Activated CD4-positive, CD25-positive, alpha-beta regulatory T cell (primary cell): ENCODE results near the gene CRPPA.

Experiments
- DNase-seq, 4 experiments: peaks; one replicate each; lab custom pipeline; 2025; lab: John Stamatoyannopoulos, UW

Gene CRPPA

DNA sequence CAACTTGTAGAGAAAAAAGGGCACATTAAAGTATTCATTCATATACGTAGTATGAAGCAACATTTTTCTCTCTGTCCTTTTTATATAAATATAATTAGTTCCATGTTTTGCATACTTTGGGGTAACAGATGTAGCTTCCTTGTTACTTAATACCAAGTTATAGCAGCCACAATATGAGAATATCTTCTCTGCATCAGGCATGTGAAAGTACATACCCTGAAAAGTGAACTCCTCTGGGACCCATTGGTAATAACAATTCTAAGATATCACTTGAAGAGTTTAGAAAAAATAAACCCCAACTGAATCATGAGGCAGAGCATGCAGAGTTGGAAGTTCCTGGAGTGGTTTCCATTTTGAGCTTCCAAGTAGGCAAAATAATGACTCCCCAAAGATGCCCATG lies 2.4 kb upstream of the CRPPA start:
- DNase-seq = no peak

DNA sequence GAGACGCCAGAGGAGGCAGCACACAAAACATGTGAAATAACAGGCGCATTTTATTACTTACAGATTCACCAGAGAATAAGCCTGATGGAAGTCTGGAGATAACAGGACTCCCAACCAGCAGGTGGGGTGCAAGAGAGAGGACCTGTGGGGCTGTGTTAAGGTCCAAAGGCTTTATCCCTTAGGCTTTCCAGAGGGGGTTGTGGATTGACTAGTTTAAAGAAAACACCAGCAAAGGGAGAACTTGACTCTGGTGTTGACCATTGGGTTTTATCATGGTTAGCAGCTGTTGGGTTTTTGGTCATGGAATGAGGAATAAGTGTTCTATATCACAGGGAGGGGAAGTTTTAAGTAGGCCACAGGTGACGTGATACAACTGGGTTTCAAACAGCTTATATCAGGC lies 1.6 kb upstream of the CRPPA start:
- DNase-seq = no peak

DNA sequence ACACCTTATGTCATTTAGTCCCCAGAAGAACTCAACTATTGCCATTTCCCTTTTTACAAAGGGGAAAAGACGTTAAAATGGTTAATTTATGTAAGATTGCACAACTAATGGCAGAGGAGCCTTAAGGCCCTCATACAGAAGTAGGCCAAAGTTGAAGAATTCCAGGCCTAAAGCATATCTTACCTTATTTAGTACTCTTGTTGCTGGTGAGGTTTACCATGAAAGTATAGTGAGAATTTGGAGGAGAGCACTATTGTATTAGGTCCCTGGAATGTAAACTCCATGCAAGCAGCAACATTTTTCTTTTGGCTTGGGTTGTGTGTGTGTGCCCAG lies 731 bp upstream of the CRPPA start:
- DNase-seq = no peak

DNA sequence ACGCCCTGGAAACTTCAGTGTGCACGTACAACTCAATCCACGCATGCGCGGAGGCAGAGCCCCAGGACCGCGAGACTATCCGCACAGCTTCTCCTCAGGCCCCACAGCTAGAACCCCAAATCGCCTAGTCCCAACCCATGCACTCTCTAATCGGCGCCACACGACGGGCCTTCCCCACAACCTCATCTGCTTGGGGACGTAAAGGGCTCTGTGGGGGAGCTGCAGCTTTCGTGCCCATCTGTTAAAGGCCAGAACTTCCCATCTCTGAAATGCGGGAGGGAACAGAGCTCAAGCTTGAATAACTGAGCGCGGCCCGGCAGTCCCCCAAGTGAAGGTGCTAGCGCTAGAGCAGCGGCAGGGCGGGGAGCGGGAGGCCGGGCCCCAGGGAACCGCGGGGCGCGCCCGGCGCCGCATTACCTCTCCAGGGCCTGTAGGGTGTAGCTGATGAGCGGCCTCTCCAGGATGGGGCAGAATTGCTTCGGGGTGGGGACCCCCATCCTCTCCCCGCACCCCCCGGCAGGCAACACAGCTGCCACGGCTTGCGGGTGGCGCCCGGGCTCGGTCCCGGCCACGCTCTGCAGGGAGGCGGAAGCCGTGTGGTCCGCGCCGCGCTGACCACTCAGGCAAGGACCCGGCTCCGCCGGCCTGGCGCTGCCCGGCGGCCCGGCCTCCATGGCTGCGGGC lies 547 bp downstream of the CRPPA start:
- peak; percentile 11 to 62 (median 42) for DNase-seq

DNA sequence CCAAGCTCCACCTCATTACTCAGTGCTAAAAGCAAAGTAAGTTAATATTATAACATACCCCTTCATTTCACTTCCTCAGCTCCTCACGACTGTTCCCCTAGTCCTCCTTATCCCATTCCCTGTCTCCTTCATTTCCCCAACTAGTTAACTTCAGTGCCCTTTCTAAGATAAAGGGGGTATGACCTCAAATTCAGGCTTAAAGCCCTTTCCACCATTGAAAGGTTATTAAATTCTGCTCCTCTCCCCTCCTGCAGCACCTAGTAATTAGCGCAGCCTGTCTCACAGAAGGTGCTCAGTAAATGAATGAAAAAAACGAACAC lies 1.0 kb downstream of the CRPPA start:
- DNase-seq = no peak

DNA sequence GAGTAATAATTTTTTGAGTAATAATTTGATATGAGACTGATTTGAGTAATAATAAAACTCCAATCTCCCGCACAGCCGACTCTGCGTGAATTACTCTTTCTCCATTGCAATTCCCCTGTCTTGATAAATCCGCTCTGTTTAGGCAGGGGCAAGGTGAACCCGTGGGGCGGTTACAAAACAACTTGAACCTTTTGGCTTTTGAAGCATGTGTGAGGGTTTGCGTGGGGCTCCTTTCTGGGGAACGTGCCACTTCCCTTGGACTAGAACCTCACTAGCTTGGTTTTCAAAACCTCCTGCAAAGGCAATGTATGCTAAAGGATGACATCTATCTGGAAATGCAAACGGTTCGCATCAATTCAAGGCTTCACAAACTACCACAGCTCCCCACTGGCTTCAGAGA lies 1.5 kb downstream of the CRPPA start:
- DNase-seq = no peak

DNA sequence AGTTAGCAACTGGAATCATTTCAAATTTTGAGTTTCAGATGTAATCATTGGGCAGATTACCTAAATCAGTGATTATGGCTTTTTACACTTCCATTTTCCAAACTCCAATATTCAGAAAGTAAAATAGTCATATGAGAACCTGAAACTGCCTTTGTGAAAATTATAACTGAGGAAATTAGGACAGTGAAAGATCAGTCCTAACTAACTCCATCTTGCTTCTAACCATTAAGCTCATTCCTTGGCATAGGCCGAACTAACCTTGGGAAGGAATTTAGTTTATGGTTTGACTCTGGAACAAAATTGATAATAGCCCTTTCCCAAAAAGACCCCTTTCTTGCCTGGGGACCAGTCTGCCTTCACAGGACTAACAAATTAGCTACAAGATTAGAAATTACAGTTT lies 2.2 kb downstream of the CRPPA start:
- no peak for DNase-seq

DNA sequence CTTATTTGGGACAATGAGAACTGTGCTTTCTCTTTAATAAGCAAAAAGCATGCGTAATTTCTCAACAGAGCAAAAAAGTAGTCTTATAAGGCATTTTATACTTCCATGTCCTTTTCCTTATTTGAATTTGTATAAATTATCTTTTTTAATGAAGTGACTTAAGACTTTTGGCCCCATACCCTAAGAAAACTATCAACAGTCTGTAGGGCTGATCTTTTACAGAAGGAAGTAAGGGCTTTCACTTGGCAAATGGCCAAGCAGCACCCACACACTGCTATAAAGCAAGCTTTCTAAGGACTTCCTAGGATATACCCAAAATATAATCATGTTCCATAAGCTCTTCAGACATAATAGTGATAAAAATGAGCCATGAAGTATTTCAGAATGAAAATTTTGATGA lies 3.4 kb downstream of the CRPPA start:
- no peak for DNase-seq

DNA sequence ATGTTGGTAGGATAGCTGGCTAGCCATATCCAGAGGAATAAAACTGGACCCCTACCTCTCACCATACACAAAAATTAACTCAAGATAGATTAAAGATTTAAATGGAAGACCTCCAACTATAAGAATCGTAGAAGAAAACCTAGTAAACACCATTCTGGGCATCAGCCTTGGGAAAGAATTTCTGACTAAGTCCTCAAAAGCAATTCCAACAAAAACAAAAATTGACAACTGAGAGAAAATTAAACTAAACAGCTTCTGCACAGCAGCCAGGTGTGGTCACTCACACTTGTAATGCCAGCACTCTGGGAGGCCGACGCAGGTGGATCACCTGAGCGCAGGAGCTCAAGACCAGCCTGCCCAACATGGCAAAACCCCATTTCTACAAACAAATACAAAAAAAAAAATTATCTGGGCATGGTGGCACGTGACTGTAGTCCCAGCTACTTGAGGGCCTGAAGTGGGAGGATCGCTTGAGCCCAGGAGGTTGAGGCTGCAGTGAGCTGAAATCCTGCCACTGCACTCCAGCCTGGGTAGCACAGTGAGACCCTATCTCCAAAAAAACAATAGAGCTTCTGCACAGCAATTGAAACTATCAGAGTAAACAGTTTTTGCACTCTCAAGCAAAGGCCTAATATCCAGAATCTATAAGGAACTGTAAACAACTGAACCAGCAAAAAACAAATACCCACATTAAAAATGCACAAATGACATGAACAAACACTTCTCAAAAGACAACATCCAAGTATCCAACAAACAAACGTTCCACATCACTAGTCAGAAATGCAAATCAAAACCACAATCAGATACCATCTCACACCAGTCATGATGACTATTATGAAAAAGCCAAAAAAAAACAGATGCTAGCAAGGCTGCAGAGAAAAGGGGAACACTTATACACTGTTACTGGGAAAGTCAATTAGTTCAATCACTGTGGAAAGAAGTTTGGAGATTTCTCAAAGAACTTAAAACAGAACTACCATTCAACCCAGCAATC lies 4.8 kb downstream of the CRPPA start:
- DNase-seq = no peak

DNA sequence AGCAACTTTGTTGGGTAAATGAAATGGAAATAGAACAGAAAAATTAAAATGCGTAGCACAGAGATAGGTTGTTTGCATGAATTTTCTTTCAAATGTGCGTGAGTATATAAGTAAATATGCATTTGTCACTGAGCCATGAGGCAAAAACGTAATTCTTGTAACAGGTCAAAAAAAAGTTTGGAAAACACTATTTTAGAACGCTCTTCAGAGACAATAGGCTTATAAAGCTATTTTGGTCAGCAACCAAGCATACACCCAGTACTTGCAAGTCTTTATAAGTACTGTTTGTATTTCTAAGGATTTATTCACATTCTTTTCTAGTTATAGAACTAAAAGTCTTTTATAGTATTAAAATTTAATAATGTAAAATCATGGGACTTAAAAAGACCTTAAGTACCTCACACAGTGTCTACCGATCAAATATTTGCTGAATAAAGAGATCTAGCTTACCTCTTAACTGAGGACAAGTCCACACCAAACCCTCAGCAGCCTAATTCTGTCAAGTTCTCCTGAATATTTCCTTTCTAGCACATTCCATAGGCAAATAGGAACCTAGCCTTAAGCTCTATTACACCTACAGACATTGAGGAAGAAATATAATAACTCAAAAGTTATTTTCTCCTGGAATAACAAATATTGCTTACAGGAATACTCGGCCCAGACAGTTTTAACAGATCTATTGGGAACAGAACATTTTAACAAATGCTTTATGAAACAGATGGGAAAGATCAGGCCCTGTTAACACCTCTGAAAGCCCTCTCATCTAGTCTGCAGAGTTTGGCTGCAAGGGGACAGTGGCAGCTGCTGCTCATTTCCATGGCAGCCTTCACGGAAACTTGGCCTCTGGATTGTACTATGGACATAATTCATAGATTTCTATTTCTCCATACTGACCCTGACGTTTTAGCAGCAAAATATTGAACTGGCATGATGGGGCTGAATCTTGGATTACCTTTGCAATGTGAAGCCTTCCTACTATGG lies 8.8 kb downstream of the CRPPA start:
- no peak for DNase-seq

DNA sequence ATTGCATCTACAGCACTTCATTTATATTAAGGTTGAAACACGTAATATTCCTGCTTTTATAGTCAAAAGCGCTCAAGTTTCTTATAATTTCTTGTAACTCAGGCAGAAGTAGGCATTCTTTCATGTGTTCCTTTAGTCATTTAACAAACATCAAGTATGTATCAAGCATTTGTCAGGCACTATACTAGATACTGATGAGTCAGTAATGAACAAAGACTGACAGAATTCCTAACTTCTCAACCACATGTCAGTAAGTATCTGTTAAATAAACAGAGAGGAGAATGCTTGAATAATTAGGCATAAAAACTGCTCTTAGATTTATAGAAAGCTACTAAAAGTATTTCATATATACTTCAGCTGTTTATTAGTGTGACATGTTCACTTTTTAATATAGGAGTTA lies 9.9 kb downstream of the CRPPA start:
- no peak for DNase-seq

DNA sequence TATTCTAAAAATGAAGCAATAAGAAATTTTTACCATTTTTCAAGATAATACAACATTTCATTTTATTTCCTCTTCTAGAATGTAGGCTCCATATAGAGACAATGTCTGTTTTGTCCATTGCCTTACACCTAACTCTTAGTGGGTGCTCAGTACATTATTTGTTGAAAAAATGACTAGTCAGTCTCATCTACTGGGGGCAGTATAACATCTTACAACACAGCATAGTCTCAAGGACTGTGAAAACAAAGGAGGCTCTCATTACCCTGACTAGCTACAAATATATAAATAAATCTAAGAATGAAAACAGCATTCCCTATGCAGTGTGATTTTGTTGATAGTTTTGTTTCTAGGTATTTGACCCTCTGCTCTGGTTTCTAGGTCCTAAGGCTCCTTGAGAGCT lies 11.6 kb downstream of the CRPPA start:
- no peak for DNase-seq

DNA sequence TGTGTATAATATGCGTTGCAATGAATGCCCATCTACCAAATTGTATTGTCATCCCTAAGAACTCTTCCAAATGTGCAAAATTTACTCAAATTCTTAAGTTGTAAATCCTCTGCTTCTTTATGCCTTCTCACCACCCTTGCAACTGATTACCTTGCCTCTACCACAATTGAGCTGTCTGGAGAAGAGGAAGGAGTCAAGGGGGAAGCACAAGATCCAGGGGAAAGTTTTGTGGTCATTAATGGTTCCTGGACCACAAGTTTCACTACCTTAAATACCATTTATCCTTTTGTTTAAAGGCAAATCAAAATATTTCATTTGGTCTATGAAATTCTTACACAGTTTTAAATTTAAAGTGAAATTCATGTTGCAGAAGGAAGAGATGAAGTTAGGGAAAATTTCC lies 16.7 kb downstream of the CRPPA start:
- DNase-seq = no peak

DNA sequence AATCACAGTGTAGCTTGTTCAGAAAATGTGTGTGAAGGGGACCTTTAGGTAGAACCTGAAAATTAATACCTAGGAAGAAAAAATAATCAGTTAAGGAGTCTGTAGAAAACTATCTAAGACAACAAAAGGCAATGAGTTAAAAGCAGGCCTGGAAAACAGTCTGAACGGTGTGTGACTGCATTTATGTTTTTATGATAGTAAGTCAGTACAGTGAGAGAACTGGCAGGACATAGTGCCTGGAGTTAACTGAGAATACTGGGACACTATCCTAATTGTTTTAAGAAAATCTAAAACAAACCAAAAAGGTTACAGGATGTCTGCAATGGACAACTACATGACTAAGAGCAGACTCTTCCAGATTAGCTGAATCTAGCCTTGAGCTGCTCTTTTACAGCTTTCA lies 17.9 kb downstream of the CRPPA start:
- DNase-seq = no peak

DNA sequence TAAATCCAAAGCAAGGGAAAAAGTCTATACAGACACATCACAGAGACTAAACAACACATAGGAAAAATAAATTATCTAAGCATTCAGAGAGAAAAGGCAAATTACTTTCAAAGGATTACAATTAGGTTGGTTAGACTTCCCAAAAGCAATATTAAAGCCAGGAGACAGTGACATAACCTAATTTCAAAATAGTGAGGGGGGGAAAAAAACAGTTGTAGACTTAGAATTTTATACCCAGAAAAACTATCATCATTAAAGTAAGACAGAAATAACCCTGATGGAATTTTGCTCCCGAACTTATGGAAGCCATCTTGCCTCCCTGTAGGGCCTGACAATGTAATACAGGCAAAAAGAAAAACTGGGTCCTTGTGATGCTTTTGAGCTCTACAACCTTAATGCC lies 18.4 kb downstream of the CRPPA start:
- no peak for DNase-seq

DNA sequence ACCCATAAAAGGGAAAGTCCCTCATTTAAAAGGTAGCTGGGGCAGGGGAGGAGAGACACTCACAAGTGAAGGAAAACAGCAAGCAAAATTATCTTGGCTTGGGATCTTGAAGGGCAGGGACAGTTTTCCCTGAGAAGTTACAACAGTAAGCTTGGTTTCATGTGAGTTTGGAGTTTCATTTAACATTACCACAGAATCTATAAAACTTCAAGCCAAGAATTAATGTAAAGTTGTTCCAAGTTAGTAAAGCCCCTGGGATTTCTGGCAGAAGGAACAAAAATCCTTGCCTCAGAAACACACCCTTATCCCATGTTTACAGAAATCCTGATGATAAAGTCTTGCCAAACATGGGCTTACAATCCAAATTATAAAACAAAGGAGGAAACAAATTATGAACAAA lies 19.2 kb downstream of the CRPPA start:
- no peak for DNase-seq

DNA sequence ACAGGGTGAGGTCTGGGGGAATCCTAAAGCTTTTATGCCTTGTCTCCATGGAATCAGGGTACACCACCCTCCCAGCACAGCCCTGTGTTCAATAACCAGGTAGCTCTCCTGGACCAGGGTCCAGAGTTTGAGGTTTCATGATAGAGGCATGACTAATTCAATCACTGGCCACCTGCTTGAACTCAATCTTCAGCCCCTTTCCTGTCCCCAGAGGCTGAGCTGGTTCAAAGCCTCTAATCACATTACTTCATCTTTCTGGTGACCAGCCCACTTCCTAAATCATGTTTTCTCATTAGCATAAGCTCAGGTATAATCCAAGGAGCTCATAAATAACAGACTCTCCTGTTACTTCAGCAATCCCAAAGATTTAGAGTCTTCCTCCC lies 20.5 kb downstream of the CRPPA start:
- DNase-seq = no peak

DNA sequence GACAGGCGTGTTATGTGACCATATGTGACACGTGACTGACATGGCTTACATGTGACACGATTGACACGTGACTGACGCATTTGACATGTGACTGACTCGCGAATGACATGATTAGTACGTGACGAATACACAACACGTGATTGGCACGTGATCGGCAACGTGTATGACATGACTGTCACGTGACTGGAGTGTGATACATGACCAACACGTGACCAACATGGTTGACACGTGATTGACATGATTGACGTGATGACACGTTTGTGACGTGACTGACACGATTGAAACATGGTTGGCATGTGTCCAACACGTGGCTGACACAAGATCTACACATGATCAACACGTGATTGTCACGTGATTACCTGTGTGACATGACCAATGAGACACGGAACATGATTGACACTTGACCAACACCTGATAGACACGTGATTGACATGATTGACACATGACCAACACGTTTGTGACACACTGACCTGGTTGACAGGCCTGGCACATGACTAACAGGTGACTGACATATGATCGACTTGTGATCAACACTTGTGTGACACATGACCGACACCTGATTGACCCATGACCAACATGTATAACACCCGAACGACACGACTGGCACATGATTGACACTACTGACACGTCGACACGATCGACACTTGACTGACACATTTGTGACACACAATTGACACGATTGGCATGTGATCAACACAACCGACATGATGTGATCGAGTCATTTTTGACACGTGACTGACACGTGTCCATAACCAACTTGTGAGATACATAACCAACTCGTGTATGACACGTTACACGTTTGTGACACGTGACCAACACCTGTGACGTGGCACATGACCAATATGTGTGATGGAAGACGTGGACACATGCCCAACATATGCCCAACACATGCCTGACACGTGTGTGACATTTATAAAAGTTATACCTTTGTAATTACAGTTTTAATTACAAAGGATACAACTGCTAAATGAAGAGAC lies 21.1 kb downstream of the CRPPA start:
- no peak for DNase-seq

DNA sequence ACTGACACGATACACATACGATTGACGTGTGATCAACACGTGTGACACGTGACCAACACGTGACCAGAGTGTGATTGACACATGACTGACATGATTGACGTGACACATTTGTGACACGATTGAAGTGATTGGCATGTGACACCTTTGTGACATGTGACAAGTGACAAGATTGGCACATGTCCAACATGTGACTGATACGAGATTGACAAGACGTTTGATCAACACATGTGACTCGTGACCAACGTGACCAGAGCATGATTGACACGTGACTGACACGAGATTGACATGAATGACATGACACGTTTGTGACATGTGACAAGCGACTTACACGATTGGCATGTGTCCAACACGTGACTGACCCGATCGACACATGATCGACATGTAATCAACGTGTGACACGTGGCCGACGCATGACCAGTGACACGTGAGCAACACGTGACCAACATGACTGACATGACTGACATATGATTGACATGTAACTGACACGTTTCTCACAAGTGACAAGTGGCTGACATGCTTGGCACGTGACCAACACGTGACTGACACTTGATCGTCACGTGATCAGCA lies 22.0 kb downstream of the CRPPA start:
- DNase-seq = no peak

DNA sequence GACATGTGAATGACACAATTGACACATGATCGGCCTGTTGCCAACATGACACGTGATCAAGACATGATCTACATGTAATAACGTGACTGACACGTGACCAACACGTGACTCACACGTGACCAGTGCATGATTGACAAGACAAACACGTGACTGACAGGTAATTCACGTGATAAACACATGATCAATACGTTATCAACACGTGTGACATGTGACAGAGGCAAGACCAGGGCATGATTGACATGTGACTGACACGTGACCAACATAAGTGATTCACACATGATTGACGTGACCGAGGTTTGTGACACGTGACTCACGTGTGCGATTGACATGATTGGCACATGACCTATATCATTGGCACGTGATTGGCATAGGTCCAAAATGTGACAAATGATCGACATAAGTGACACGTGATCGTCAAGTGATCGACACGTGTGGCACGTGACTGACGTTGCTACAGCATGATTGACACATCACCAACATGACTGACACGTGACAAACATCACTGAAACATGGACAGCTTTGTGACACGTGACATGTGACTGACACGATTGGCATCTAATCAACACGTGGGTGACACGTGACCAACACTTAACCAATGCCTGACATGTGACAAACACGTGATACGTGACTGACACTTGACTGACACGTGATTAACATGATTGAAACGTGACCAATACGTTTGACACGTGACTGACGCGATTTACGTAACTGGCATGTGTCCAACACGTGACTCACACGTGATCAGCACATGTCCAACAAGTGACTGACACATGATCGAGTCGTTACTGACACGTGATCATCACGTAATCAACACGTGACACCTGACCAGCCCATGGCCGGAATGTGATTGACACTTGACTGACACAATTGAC lies 23.0 kb downstream of the CRPPA start:
- no peak for DNase-seq
